GM12878 (cell line): Measurements from ENCODE around the gene FLT1. TPM values are rescaled to one million over a fixed set of nuclear protein-coding genes. Genes with fewer than 3 reads are reported as not detected.

Source experiments
- ATAC-seq: fragments of 200-7000 bp; cut with Tn5 transposase; 3 replicates; pipeline ENCODE4 v1.9.1; 2020; ENCODE audit warnings: mild to moderate bottlenecking, moderate library complexity
- BruUV-seq: library from RNA; stranded (reverse); fragments of 400-500 nt; replicated peaks from 2 replicates; lab custom pipeline; 2021; lab: Mats Ljungman, UMichigan
- CTCF ChIA-PET: fragments of 300-600 bp; sonication (Branson Sonifier 250); formaldehyde crosslinking; extraction: SDS; loops from one replicate; lab custom pipeline; 2021; ENCODE audit warnings: inconsistent platforms; lab: Yijun Ruan, JAX
- POLR2A ChIA-PET: fragments of 350-600 bp; formaldehyde crosslinking; extraction: SDS; loops from one replicate; lab custom pipeline; 2021; ENCODE audit warnings: inconsistent platforms; lab: Charles Lee
- RAD21 ChIA-PET: fragments of 300-600 bp; sonication (Branson Sonifier 250); formaldehyde crosslinking; loops from one replicate; lab custom pipeline; 2023; ENCODE audit warnings: antibody characterized with exemption; ENCODE audit not compliant: unreplicated experiment; lab: Charles Lee
- SMC1A ChIA-PET: fragments of 300-600 bp; sonication (Branson Sonifier 250); formaldehyde crosslinking; loops from one replicate; lab custom pipeline; 2023; ENCODE audit not compliant: unreplicated experiment, uncharacterized antibody; lab: Charles Lee
- DNase-seq: peaks from one replicate; pipeline ENCODE4 v3.0.0-alpha.2; 2011; ENCODE audit warnings: low read depth, low spot score
- FAIRE-seq: peaks from 3 replicates; lab custom pipeline; 2011; peaks lifted over from hg19 to GRCh38; lab: Jason Lieb, UNC
- H2AFZ ChIP-seq: 2 replicates; pipeline ENCODE4 v1.6.0; 2011; ENCODE audit warnings: low read depth, low read length, control low read depth; ENCODE audit not compliant: control insufficient read depth
- H3K27ac ChIP-seq: 2 replicates; pipeline ENCODE4 v1.5.1; 2011; ENCODE audit warnings: control low read depth; ENCODE audit not compliant: control insufficient read depth, insufficient read depth
- H3K27me3 ChIP-seq, 2 experiments: replicated peaks in 1 of 2; 2 replicates each; pipeline versions ENCODE4 v1.6.0 to v1.6.1; 2011; ENCODE audit warnings: low read length in 1 of 2; ENCODE audit not compliant: control insufficient read depth in 2 of 2, insufficient read depth in 2 of 2
- H3K36me3 ChIP-seq, 2 experiments: 2 replicates each; pipeline ENCODE4 v1.5.1; 2011; ENCODE audit warnings: low read length in 1 of 2; ENCODE audit not compliant: control insufficient read depth in 2 of 2, insufficient read depth in 2 of 2
- H3K4me1 ChIP-seq: 2 replicates; pipeline ENCODE4 v1.6.1; 2011; ENCODE audit warnings: mild to moderate bottlenecking, low read length, moderate library complexity, mixed read lengths; ENCODE audit not compliant: control insufficient read depth, insufficient read depth
- H3K4me2 ChIP-seq: 2 replicates; pipeline ENCODE4 v1.6.0; 2011; ENCODE audit warnings: control low read depth; ENCODE audit not compliant: control insufficient read depth, insufficient read depth
- H3K4me3 ChIP-seq: fragments of 200-600 bp; sonication (generic); 2 replicates; pipeline ENCODE4 v1.5.1; 2016
- H3K79me2 ChIP-seq: 2 replicates; pipeline ENCODE4 v1.6.0; 2011; ENCODE audit warnings: low read length; ENCODE audit not compliant: control insufficient read depth, insufficient read depth
- H3K9ac ChIP-seq: 2 replicates; pipeline ENCODE4 v1.8.0; 2011; ENCODE audit warnings: low read length, control low read depth, mixed read lengths; ENCODE audit not compliant: control insufficient read depth, insufficient read depth
- H3K9me3 ChIP-seq: replicated peaks from 3 replicates; pipeline ENCODE4 v1.5.1; 2011; ENCODE audit warnings: mild to moderate bottlenecking, low read length; ENCODE audit not compliant: control insufficient read depth, insufficient read depth
- H4K20me1 ChIP-seq: 2 replicates; pipeline ENCODE4 v1.6.0; 2011; ENCODE audit not compliant: control insufficient read depth, insufficient read depth
- IKZF2 ChIP-seq, 2 experiments: fragments of 450-650 bp; IDR thresholded peaks; 2 replicates each; pipeline ENCODE4 v1.6.1; 2017; ENCODE audit warnings: mild to moderate bottlenecking in 2 of 2, moderate library complexity in 2 of 2
- MTA2 ChIP-seq: fragments of 450-650 bp; IDR thresholded peaks from 2 replicates; pipeline ENCODE4 v1.6.1; 2016; ENCODE audit warnings: low read depth, mild to moderate bottlenecking, moderate library complexity
- NBN ChIP-seq: fragments of 450-650 bp; IDR thresholded peaks from 2 replicates; pipeline ENCODE4 v1.6.1; 2016
- PBX3 ChIP-seq: IDR thresholded peaks from 2 replicates; pipeline ENCODE4 v1.6.1; 2011; ENCODE audit warnings: mild to moderate bottlenecking, low read depth, low read length, moderate library complexity; ENCODE audit not compliant: insufficient replicate concordance
- REST ChIP-seq: IDR thresholded peaks from 2 replicates; pipeline ENCODE4 v1.6.1; 2012; ENCODE audit warnings: mild to moderate bottlenecking, low read depth, low read length
- ZNF274 ChIP-seq: IDR thresholded peaks from one replicate; pipeline ENCODE4 v1.8.0; 2011; ENCODE audit not compliant: insufficient read length, insufficient read depth
- WGBS: methylation state at CpG from one replicate; pipeline ENCODE4 v1.1.6; 2016; ENCODE audit warnings: low lambda C conversion rate; ENCODE audit not compliant: insufficient replicate concordance, insufficient coverage; ENCODE audit errors: missing lambda C conversion rate; 5-methylcytosine and 5-hydroxymethylcytosine counted together
- in situ Hi-C: fragments of 300-500 bp; cut with MboI; formaldehyde crosslinking; loops from 9 replicates; pipeline ENCODE4 v1.14.3; 2018; ENCODE audit warnings: mixed read lengths
- intact Hi-C: fragments of 100-400 bp; cut with micrococcal nuclease; formaldehyde crosslinking; loops from one replicate; pipeline ENCODE4 v1.14.2; 2022; ENCODE audit not compliant: unreplicated experiment
- polyA plus RNA-seq, 11 experiments: library from polyadenylated mRNA; depleted of rRNA in 4 of 11; unstranded in 6 of 11; stranded (reverse) in 5 of 11; fragments of >200 nt; fragmentation: Nextera tagmentation in 4 of 11; fragmentation: Illumina TruSeq in 1 of 11; extraction: Ambion mirVana in 4 of 11; extraction: Trizol in 1 of 11; gene quantifications; 1 replicate in 1 of 11; 2 replicates in 10 of 11; pipeline versions ENCODE4 v1.2.1 to v1.2.3, GENCODE V29; 2011 to 2016; ENCODE audit warnings: inconsistent platforms in 2 of 11, missing spikeins in 2 of 11, low read depth in 1 of 11
- total RNA-seq, 4 experiments: library from RNA; depleted of rRNA in 3 of 4; stranded (reverse); fragments of >200 nt in 3 of 4; fragmentation: Illumina TruSeq in 1 of 4; extraction: Trizol in 1 of 4; gene quantifications; 2 replicates each; pipeline versions ENCODE4 v1.2.1 to v1.2.3, GENCODE V29; 2013 to 2021

FLT1 gene
- total and polyA plus RNA-seq, 10 of the 15 experiments (the other 5 are each of a cell fraction or from before 2014, with no cell fraction given) = 0.55 to 5.6 (median 0.84) TPM

- SMC1A ChIA-PET = interaction anchor here (2.4 to 2.5 kb wide), 2 partner anchors 9 to 321 kb away, joined by 9 to 18 read pairs; no protein-coding TSS in a partner anchor
- H3K36me3 ChIP-seq = no peaks in the 10 kb centered on the region
- WGBS = 57% methylated on average over 5 of the region's 5 CpGs
- H3K4me3 ChIP-seq = no peak overlapping the region
- H4K20me1 ChIP-seq = no peaks in the 10 kb centered on the region
- TF ChIP-seq NBN = no peak
- TF ChIP-seq, all 136 proteins: peak for 0
- BruUV-seq = no TSS peak
- ATAC-seq (no peak), FAIRE-seq (no peak), DNase-seq (no peak)
- in situ Hi-C loops (loop anchor here (25.0 kb wide), 1 partner anchor 1046 kb away; no protein-coding TSS in a partner anchor), intact Hi-C loops (no loop called here)
- H2AFZ ChIP-seq = no peak overlapping the region
- H3K4me1 ChIP-seq = no peaks in the 10 kb centered on the region
- H3K9me3 ChIP-seq = no peaks in the 10 kb centered on the region
- no peak overlapping the region for H3K27ac ChIP-seq
- POLR2A ChIA-PET = no interaction called here
- H3K27me3 ChIP-seq = no peaks in the 10 kb centered on the region
- RAD21 ChIA-PET = no interaction called here
- H3K4me2 ChIP-seq = no peak overlapping the region
- CTCF ChIA-PET = interaction anchor here (2.1 kb wide), 1 partner anchor 8 kb away, joined by 8 read pairs; no protein-coding TSS in a partner anchor
- no peak overlapping the region for H3K9ac ChIP-seq
- H3K79me2 ChIP-seq = no peaks in the 10 kb centered on the region
These were observed 178.8 kb downstream of the FLT1 start for GRCh38 chr13:28316129-28316528.

GRCh38 chr13:28314879-28315278 lies 180.0 kb downstream of the FLT1 start:
- FAIRE-seq = no peak
- CTCF ChIA-PET = interaction anchor here (0.6 to 2.1 kb wide), 6 partner anchors 9 to 482 kb away, joined by 3 to 8 read pairs (median 4); no protein-coding TSS in a partner anchor
- no peaks in the 10 kb centered on the region for H3K27me3 ChIP-seq
- no peak overlapping the region for H3K9ac ChIP-seq
- no peaks in the 10 kb centered on the region for H3K4me1 ChIP-seq
- no peak for DNase-seq
- WGBS = 78% methylated on average over 6 of the region's 6 CpGs
- no peaks in the 10 kb centered on the region for H4K20me1 ChIP-seq
- no peaks in the 10 kb centered on the region for H3K79me2 ChIP-seq
- no peaks in the 10 kb centered on the region for H3K36me3 ChIP-seq
- no peak for TF ChIP-seq IKZF2 (IDR thresholded peaks at IDR 0.05)
- no peak for TF ChIP-seq ZNF274
- no peak for TF ChIP-seq PBX3
- TF ChIP-seq MTA2 = no peak
- no peak for TF ChIP-seq REST
- TF ChIP-seq, all 136 proteins: peak for 0
- Histone ChIP-seq H3K27ac (no peak overlapping the region), H3K4me3 (no peak overlapping the region), H2AFZ (no peak overlapping the region), H3K9me3 (no peaks in the 10 kb centered on the region), H3K4me2 (no peak overlapping the region)
- ChIA-PET RAD21 (interaction anchor here (0.9 to 1.2 kb wide), 2 partner anchors 11 to 341 kb away, joined by 3 read pairs; no protein-coding TSS in a partner anchor), POLR2A (no interaction called here), SMC1A (interaction anchor here (0.7 to 2.4 kb wide), 7 partner anchors 10 to 484 kb away, joined by 3 to 18 read pairs (median 3); no protein-coding TSS in a partner anchor)
- in situ Hi-C loops (loop anchor here (25.0 kb wide), 1 partner anchor 1047 kb away; no protein-coding TSS in a partner anchor), intact Hi-C loops (no loop called here)
- ATAC-seq = no peak
- no TSS peak for BruUV-seq
